HepG2 (cell line): ENCODE data around the gene CLCA2. TPM values are rescaled to one million over a fixed set of nuclear protein-coding genes. Genes with fewer than 3 reads are reported as not detected.

Experiments
- ATAC-seq: fragments of 200-7000 bp; cut with Tn5 transposase; 3 replicates; pipeline ENCODE4 v1.9.1; 2020; ENCODE audit warnings: mild to moderate bottlenecking, moderate library complexity
- BruUV-seq: library from RNA; stranded (reverse); fragments of 400-500 nt; replicated peaks from 2 replicates; lab custom pipeline; 2021; lab: Mats Ljungman, UMichigan
- CTCF ChIA-PET: fragments of 300-600 bp; formaldehyde crosslinking; extraction: SDS; loops from one replicate; lab custom pipeline; 2021; ENCODE audit warnings: low total read pairs, inconsistent platforms, low intra/inter-chr PET ratio; lab: Yijun Ruan, JAX
- POLR2A ChIA-PET: fragments of 350-600 bp; sonication (Branson Sonifier 250); formaldehyde crosslinking; loops from one replicate; lab custom pipeline; 2020; ENCODE audit warnings: antibody characterized with exemption, inconsistent platforms; lab: Yijun Ruan, JAX
- DNase-seq: peaks from one replicate; pipeline ENCODE4 v3.0.0-alpha.2; 2015; ENCODE audit warnings: low spot score
- FAIRE-seq: peaks from 3 replicates; lab custom pipeline; 2011; peaks lifted over from hg19 to GRCh38; lab: Jason Lieb, UNC
- H2AFZ ChIP-seq: one replicate; pipeline ENCODE4 v1.6.1; 2011; ENCODE audit warnings: low read length, inconsistent platforms
- H3K27ac ChIP-seq: fragments of 300-600 bp; 3 replicates; pipeline ENCODE4 v1.8.0; 2011; ENCODE audit warnings: mixed run types, mild to moderate bottlenecking, mixed read lengths, low read length, inconsistent platforms; ENCODE audit not compliant: insufficient read depth; ENCODE audit errors: extremely low read length
- H3K27me3 ChIP-seq, 2 experiments: fragments of 200-600 bp in 1 of 2; 2 replicates in 1 of 2; 3 replicates in 1 of 2; pipeline versions ENCODE4 v1.6.0 to v1.8.0; 2011; ENCODE audit warnings: low read length in 2 of 2, mild to moderate bottlenecking in 2 of 2, moderate library complexity in 2 of 2, inconsistent platforms in 1 of 2; ENCODE audit not compliant: insufficient read depth in 2 of 2, control insufficient read depth in 1 of 2
- H3K36me3 ChIP-seq, 2 experiments: fragments of 200-600 bp in 1 of 2; replicated peaks in 1 of 2; 2 replicates in 1 of 2; 3 replicates in 1 of 2; pipeline versions ENCODE4 v1.5.1 to v1.8.0; 2011; ENCODE audit warnings: low read length in 2 of 2, inconsistent platforms in 1 of 2; ENCODE audit not compliant: insufficient read depth in 2 of 2, control insufficient read depth in 1 of 2
- H3K4me1 ChIP-seq: 2 replicates; pipeline ENCODE4 v1.5.1; 2012; ENCODE audit warnings: low read length, inconsistent platforms; ENCODE audit not compliant: insufficient read depth
- H3K4me2 ChIP-seq: 2 replicates; pipeline ENCODE4 v1.6.0; 2011; ENCODE audit warnings: low read depth, low read length, inconsistent platforms
- H3K4me3 ChIP-seq, 3 experiments: fragments of 200-600 bp in 1 of 3; sonication (generic), shearing (Covaris generic) in 1 of 3; replicated peaks in 1 of 3; 2 replicates each; pipeline ENCODE4 v1.5.1; 2011 to 2016; ENCODE audit warnings: low read length in 3 of 3, inconsistent platforms in 2 of 3, low read depth in 2 of 3, mild to moderate bottlenecking in 2 of 3, control low read depth in 1 of 3, mixed read lengths in 1 of 3; ENCODE audit not compliant: insufficient read depth in 1 of 3
- H3K79me2 ChIP-seq: one replicate; pipeline ENCODE4 v1.6.1; 2011; ENCODE audit warnings: low read length, inconsistent platforms; ENCODE audit not compliant: insufficient read depth
- H3K9ac ChIP-seq: 2 replicates; pipeline ENCODE4 v1.6.0; 2011; ENCODE audit warnings: mild to moderate bottlenecking, low read depth, low read length, inconsistent platforms; ENCODE audit not compliant: insufficient read depth
- H3K9me3 ChIP-seq: 2 replicates; pipeline ENCODE4 v1.5.1; 2012; ENCODE audit warnings: mild to moderate bottlenecking, low read length
- H4K20me1 ChIP-seq: 2 replicates; pipeline ENCODE4 v1.6.0; 2011; ENCODE audit warnings: inconsistent platforms, mild to moderate bottlenecking, low read length, moderate library complexity; ENCODE audit not compliant: insufficient read depth
- HDAC6 ChIP-seq: fragments of 200-600 bp; sonication (generic); IDR thresholded peaks from 2 replicates; pipeline ENCODE4 v1.7.0; 2017; ENCODE audit warnings: mild to moderate bottlenecking, antibody characterized with exemption, low read length, low read depth
- TARDBP ChIP-seq: sonication (generic); formaldehyde crosslinking; IDR thresholded peaks from 2 replicates; pipeline ENCODE4 v1.8.0; 2022; ENCODE audit warnings: mild to moderate bottlenecking, missing genetic modification reagents
- WGBS: methylation state at CpG from one replicate; pipeline ENCODE4 v1.1.6; 2017; ENCODE audit warnings: low lambda C conversion rate; 5-methylcytosine and 5-hydroxymethylcytosine counted together
- in situ Hi-C: cut with HindIII; loops from 2 replicates; pipeline ENCODE4 v1.10.0; 2017; ENCODE audit warnings: low pct_unique_long_range_greater_than_20kb; ENCODE audit not compliant: extremely low pct_ligation_motif_present
- intact Hi-C: fragments of 100-400 bp; cut with micrococcal nuclease; formaldehyde crosslinking; loops from one replicate; pipeline ENCODE4 v1.10.0; 2022; ENCODE audit not compliant: unreplicated experiment
- polyA plus RNA-seq, 8 experiments: library from polyadenylated mRNA; depleted of rRNA in 3 of 8; stranded (reverse) in 7 of 8; unstranded in 1 of 8; fragments of >200 nt; fragmentation: Illumina TruSeq in 4 of 8; extraction: Trizol in 4 of 8; gene quantifications; 2 replicates each; pipeline versions ENCODE4 v1.2.1 to v1.2.3, GENCODE V29; 2011 to 2016; ENCODE audit warnings: low read depth in 4 of 8, missing spikeins in 1 of 8, mixed read lengths in 1 of 8; ENCODE audit not compliant: insufficient read depth in 1 of 8
- total RNA-seq, 5 experiments: library from RNA; depleted of rRNA; stranded (reverse); fragments of >200 nt; fragmentation: Illumina TruSeq; extraction: Trizol; gene quantifications; 2 replicates each; pipeline ENCODE4 v1.2.3, GENCODE V29; 2016; ENCODE audit warnings: low read depth in 1 of 5
- TF ChIP-seq, protein P1 (sequence below): sonication (generic); IDR thresholded peaks from 2 replicates; pipeline ENCODE4 v1.6.1; 2016; ENCODE audit warnings: low read depth, borderline replicate concordance

Gene CLCA2
- total and polyA plus RNA-seq, 2 of the 13 experiments (the other 11 are each of a cell fraction or from before 2014, with no cell fraction given): not detected

DNA sequence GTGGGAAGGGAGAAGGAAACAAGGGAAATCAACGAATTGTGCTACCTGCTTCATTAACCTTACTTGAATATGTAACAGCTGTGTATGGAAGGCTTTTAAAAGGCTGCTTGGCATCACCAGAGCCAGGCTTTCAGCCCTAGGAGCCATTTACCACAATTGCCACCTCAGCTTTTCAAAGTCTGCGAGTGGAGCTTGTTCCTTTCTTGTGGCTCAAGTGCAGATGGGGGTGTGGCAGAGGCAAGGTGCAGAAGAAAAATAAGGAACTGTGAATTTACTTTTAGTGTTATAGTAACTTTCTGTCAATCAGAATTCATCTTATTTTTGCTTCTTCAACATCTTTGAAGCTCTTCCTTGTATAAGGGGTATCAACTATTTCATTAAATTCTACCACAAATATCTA, 17.6 kb downstream of the CLCA2 start:
- H3K9ac ChIP-seq: no peak overlapping the region
- no TSS peak for BruUV-seq
- no peak overlapping the region for H3K27ac ChIP-seq
- no peaks in the 10 kb centered on the region for H4K20me1 ChIP-seq
- no peaks in the 10 kb centered on the region for H3K9me3 ChIP-seq
- TF ChIP-seq, protein P1, sequence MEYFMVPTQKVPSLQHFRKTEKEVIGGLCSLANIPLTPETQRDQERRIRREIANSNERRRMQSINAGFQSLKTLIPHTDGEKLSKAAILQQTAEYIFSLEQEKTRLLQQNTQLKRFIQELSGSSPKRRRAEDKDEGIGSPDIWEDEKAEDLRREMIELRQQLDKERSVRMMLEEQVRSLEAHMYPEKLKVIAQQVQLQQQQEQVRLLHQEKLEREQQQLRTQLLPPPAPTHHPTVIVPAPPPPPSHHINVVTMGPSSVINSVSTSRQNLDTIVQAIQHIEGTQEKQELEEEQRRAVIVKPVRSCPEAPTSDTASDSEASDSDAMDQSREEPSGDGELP: no peak
- FAIRE-seq (no peak), ATAC-seq (no peak), DNase-seq (no peak)
- no peaks in the 10 kb centered on the region for H3K27me3 ChIP-seq
- WGBS: 14% methylated on average over 2 of the region's 2 CpGs
- H3K4me1 ChIP-seq: no peaks in the 10 kb centered on the region
- no peak overlapping the region for H3K4me3 ChIP-seq
- in situ Hi-C loops (no loop called here), intact Hi-C loops (no loop called here)
- no peak overlapping the region for H2AFZ ChIP-seq
- no peak overlapping the region for H3K4me2 ChIP-seq
- no peaks in the 10 kb centered on the region for H3K36me3 ChIP-seq
- CTCF ChIA-PET: no interaction called here
- no peaks in the 10 kb centered on the region for H3K79me2 ChIP-seq
- POLR2A ChIA-PET: no interaction called here

DNA sequence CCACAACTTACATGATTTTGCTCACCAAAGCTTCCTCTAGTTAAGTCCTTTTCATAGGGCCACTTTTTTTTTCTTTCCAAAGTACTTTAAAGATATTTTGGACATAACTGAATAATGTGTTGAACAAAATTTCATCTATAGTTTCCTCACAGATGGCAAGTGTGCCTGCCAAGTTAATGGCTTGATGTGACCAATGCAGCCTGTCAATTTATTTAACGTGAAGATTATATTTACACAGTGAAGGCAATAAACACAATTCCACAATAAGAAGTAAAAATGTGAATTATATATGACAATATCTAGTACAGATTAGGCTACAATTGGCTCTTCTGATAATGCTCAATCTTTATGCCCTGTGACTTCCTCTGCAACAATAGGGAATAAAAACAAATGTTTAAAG, 18.0 kb downstream of the CLCA2 start:
- Histone ChIP-seq H4K20me1 (no peaks in the 10 kb centered on the region), H3K4me2 (no peak overlapping the region), H3K27ac (no peak overlapping the region), H3K9ac (no peak overlapping the region), H3K79me2 (no peaks in the 10 kb centered on the region), H3K4me1 (no peaks in the 10 kb centered on the region), H3K4me3 (no peak overlapping the region), H3K27me3 (no peaks in the 10 kb centered on the region), H3K9me3 (no peaks in the 10 kb centered on the region), H3K36me3 (no peaks in the 10 kb centered on the region), H2AFZ (no peak overlapping the region)
- POLR2A ChIA-PET: no interaction called here
- FAIRE-seq (no peak), DNase-seq (no peak), ATAC-seq (no peak)
- in situ Hi-C loops (no loop called here), intact Hi-C loops (no loop called here)
- no TSS peak for BruUV-seq
- TF ChIP-seq TARDBP (CRISPR knock-in tag) (no peak), HDAC6 (no peak)
- WGBS: 0% methylated on average over 1 of the region's 1 CpG
- CTCF ChIA-PET: no interaction called here
